Right lobe of liver (tissue), 4 donors: ENCODE results near the gene MYH15.

Source experiments
- CTCF ChIP-seq, 4 donors: fragments of 200-600 bp in 3 of 4; fragments of 450-650 bp in 1 of 4; IDR thresholded peaks; one replicate each; pipeline versions ENCODE4 v1.5.1 to v1.8.0; 2016 to 2022; ENCODE audit warnings: antibody characterized with exemption in 4 of 4, mild to moderate bottlenecking in 2 of 4
- POLR2A ChIP-seq: fragments of 450-650 bp; IDR thresholded peaks from one replicate; pipeline ENCODE4 v1.6.1; 2017; ENCODE audit warnings: antibody characterized with exemption, mild to moderate bottlenecking
- donor health status: DM: no; HTN: no; CAD: no.
- donor health status: DM: no; HTN: no; CAD: no.
- donor health status: DM: no; HTN: yes; CAD: no.

GRCh38 chr3:108396336-108396735 is 114.1 kb downstream of the MYH15 start:
- TF ChIP-seq CTCF (IDR thresholded peaks at IDR 0.05) (no peak), POLR2A (no peak)
